ENCODE data around the gene ABTB2.

The ABTB2 gene

DNA sequence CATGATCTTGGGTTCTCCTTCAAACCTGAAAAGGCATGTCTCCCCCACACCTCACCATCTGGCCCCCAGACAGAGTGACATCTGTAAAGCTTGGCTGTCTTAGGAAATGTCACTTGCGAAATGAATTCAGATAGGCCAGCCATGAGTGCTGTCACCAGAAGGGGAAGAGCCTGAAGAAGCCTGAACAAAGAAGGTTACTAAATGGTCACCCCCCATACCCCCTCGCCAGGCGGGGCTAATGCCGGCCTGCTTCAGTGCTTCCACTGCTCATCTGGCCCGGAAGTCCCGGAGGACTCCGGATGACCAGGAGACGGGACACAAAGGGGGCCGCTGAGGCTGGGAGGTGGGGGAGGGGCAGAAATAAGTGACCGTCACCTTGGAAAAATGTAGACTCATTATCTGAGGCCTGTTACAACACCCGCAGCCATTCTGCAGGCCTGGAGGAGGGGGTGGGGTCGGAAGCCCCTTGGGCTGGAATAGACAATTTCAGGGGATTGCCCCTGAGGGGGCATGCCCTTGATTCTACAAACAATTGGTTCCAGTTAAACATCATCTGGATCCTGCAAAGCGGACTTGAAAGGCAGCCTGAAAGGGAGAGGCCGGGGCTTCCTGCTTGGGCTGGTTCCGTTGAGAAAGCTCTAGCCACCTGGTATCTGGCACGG is 209.2 kb downstream of the ABTB2 start:
- DNase-seq (ENCODE audit: low spot score), result no peak

DNA sequence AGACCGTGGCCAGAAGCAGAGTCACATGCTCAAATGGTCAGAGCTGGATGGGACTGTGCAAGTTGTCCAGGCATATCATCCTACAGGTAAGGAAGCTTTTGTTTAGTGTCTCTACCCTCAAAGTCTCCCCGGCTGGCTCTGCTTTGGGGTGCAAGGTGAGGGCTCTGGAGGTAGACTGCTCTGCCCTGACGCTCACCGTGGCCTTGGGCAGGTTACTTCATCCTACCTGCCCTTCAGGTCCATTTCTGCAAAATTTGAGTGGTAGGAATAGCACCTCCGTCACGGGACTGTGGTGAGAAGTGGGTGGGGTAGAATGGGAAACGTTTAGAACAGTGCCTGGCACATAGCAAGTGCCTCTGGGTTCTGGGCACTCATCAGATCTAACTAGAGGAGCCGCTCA is 210.2 kb downstream of the ABTB2 start:
- DNase-seq (ENCODE audit: low spot score), result no peak

DNA sequence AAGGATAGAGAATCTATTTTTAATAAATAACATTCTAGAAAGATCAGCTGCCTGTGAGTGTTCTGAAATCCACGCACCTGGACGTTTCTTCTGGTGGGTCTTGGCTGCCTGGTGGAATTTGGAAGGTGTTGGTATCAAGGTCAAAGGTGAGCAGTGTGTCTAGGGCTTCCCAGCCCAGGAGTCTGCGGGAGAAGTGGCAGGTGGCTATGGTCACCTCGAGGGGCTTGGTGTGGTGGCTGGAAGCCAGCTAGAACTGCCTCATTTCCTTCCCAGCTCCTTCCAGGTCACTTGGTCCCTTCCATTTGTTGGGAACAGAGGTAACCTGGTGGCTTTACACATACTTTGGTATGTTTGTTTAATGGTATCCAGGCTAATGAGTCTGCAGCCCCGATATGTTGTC is 210.9 kb downstream of the ABTB2 start:
- no peak for DNase-seq (ENCODE audit: low spot score)

DNA sequence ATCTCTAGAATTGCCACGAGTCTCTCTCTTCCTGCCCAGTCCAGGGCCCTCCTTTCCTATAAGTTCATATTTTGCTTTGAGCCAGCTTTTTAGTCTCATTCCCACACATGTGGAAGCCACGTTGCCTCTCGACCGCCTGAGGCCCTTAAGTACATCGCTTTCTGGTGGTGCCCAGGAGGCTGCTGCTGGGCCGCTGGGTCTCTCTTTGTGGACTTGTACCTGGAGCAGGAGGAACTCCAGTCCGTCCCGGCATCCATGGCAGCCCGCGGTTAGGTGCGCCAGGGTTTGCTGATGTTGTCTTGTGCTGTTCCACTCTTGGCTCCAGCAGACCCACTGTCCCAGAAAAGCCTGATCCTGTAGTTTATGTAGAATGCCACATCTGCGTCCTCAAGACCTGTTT is 211.4 kb downstream of the ABTB2 start:
- no peak for DNase-seq (ENCODE audit: low spot score)

DNA sequence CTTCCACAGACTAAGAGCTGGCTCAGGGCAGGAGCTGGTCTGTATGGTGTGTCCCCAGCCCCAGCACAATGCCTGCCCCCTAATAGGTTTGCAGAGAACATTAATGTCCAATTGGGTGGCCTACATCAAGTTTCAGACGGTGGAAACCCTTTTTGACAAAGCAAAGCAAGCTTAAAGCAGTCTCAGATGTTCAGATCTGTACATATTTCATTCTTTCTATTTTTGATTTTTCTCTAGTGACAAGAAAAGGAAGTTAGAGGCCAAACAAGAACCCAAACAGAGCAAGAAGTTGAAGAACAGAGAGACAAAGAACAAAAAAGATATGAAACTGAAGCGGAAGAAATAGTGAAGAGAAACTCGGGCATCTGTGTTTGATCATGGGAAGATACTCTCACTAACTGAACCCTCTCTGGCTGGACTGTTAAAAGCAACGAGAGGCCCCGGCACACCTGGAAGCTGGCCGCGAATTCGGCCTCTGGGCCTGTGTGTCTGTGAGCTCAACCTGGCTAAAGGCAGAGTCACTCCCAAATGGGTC is 211.9 kb downstream of the ABTB2 start:
- DNase-seq (ENCODE audit: low spot score), result no peak

DNA sequence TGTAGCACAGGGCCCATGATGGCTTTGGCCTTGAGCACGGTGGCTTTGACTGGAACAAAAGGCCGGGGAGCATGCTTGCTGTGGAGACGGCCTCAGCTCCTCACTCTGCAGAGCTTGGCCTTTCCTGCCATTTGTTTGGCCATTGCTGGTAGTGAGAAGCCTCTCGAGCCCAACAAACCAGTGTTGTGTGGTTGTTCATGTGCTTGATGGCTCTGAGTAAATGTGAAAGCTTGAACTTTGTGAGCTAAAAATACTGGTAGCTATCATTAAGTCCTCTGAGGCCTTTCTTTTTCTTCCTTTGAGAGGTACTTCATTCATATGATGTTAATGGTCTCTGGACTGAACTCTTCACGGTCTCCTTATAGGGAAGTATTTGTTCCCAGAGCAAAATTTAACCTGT is 212.7 kb downstream of the ABTB2 start:
- DNase-seq (ENCODE audit: low spot score), result no peak

DNA sequence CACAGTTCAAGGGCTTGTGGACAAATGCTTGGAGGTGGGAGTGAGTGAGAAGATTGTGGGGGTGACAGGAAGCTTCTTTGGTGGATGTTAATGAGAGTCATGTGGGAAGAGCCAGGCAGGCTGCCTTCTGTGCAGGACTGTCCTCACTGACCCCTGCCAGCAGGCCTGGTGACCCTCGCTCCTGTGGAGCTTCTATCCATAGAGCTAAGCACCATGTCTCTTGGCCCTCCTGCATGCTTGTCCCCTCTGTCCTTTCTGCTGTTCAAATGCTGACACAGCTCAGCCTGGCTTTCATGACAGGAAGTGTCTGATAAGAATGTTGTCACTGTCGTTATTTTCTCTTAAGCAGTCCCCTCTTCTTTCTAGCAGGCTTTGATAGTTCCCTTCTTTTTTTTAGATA is 214.8 kb downstream of the ABTB2 start:
- no peak for DNase-seq (ENCODE audit: low spot score)

DNA sequence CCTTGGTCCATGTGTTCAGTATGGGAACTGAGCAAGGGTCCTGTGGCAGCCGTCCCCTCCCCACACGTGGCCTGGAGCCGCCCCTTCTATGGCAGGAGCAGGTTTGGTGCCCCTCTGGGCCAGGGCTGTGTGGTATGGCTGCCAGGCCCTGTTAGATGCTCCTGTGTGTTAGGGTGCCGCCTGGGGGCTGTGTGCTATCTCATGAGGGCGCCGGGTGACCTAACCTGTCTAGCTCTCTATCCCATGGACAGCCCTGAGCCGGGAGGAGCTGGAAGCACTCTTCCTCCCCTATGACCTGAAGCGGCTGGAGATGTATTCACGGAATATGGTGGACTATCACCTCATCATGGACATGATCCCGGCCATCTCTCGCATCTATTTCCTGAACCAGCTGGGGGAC is 217.7 kb downstream of the ABTB2 start:
- DNase-seq (ENCODE audit: low spot score), result no peak

DNA sequence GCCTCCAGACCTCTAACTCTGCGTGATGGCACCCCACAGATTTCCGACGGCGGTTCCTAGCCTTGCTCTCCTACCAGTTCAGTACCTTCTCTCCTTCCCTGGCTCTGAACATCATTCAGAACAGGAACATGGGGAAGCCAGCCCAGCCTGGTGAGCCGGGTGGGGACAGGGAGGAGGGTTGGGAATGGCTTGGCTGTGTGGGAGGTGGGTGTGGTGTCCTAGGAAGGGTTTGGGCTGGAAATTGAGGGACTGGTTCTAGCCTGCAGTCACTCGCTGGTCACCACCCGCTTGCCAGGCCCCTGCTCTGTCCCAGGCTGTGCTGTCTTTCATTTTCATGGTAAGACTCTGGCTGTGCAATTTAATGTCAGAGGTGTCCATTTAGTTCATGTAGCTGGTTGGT is 218.5 kb downstream of the ABTB2 start:
- no peak for DNase-seq (ENCODE audit: low spot score)

DNA sequence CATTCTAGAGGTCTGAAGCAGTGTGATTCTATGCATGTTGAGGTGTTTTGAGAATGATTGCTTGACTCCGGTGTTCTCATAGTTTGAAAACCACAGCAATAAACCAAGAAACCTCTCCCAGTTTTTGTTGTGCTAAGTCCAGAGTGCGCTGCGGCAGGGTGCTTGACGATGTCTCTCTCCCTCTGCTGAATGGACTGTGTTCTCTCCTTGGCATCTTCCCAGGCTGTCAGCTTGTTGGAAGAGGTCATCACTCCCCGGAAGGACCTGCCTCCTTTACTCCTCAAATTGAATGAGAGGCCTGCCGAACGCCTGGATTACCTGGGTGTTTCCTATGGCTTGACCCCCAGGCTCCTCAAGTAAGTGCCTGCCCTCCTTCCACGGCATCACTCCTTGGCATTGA is 221.4 kb downstream of the ABTB2 start:
- no peak for DNase-seq (ENCODE audit: low spot score)

DNA sequence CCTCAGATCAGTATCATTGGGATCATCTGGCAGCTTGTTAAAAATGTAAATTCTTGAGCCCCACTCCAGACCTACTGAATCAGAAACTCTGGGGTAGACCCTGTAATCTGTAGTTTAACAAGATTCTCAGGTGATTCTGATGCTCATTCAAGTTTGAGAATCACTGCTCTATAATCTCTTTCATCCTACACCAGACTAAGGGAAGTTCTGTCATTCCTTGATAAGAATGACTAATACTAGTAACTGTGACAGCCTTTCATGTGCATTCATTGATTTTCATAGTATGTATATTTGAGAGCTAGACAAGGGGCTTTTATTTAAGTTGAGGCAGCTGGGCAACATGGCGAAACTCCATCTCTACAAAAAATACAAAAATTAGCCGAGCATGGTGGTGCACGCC is 222.4 kb downstream of the ABTB2 start:
- DNase-seq (ENCODE audit: low spot score), result no peak

DNA sequence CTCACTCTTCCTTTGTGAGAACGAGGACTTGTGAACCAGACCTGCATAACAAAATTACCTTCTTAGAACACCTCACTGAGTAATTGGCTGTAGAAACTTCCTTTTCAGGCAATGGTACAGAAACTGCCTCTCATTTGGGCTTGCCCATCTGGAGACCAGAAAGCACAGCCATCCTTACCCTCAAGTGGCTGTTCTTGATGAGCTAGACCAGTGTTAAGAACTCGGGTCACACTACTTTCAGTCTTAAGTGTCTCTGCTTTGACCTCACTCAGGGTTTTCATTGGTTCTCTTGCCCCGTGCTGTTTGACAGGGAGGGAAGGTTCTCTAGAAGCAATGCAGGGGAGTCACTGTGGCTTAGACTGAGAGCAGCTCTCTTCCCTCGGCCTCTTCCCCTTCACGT is 223.0 kb downstream of the ABTB2 start:
- DNase-seq (ENCODE audit: low spot score), result no peak

DNA sequence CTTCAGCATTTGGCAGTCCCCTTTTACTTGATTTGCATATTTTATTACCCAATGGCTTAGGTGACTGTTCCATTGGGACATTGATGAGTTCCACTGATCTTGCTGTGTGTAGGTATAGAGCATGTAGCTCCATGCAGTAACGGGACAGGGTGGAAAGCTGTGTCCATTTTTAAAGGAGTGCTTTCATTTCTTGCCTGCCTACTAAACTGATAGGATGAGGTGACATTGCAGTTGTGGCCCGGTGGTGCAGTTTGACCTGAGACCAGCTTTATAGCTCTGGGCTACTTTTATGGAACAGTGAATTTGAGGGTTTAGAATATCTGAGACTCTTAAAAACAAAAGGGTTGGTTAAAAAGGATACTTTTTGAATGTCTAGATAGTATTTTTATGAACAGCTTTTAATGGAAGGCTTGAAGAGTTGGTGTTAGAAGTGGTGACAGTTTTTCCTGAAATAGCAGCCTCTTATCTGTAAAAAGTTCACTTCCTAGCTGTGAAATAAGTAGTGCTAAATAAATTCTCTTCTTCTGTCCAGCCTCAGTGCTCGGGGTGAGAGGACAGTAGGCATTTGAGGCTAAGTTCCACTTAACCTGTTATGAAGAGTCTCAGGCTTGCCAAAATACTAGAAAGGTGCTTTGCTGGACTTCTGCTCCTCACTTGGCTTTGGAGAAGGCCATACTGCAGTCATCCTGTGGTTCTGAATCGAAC is 225.4 kb downstream of the ABTB2 start:
- no peak for DNase-seq (ENCODE audit: low spot score)

DNA sequence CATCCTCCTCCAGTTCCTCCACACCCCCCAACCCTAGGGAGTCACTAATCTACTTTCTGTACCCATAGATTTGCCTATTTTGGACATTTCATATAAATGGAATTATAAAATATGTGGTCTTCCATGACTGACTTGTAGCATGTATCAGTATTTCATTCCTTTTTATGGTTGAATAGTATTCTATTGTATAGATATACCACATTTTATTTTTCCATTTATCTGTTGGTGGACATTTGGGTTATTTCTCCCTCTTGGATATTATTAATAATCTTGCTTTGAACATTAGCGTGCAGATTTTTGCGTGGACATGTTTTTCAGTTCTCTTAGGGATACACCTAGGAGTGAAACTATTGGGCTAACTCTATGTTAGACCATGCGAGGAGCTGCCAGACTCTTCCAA is 229.0 kb downstream of the ABTB2 start:
- DNase-seq (ENCODE audit: low spot score), result no peak

DNA sequence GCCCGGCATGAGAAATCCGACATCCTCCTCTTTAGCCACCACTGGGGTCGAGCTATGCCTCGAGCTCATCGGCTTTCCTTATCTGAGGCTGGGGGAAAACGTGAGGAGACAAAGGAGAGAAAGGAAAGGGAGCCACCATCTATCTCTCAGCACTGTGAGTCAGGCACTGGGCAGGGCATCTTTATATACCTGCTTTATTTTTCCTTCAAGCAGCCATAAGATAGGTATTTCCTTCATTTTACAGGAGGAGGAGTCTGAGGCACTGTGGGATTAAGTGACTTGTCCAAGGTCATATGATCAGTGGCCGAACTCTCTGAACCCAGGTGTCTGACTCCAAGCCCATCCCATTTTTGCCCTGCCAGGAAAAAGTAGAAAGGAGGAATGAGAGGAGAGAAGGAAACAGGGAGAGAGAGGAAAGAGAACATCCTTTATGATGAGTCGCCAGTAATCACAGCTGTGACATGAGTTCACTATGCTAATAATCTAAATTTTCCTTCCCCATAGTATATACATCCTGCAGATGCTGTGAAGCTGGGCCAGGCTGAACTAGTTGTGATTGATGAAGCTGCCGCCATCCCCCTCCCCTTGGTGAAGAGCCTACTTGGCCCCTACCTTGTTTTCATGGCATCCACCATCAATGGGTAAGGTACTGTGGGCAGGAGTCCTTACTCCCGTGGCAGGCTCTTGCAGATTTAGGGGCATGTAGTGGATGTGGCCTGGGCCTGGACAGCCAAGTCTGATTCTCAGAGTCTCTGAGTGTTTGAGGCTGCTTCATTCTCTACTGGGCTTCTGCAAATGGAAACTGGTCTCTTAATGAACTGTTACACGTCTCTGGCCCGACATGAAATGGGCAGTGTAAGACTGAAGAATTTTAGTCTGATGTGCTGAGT is 230.6 kb downstream of the ABTB2 start:
- no peak for DNase-seq (ENCODE audit: low spot score)

DNA sequence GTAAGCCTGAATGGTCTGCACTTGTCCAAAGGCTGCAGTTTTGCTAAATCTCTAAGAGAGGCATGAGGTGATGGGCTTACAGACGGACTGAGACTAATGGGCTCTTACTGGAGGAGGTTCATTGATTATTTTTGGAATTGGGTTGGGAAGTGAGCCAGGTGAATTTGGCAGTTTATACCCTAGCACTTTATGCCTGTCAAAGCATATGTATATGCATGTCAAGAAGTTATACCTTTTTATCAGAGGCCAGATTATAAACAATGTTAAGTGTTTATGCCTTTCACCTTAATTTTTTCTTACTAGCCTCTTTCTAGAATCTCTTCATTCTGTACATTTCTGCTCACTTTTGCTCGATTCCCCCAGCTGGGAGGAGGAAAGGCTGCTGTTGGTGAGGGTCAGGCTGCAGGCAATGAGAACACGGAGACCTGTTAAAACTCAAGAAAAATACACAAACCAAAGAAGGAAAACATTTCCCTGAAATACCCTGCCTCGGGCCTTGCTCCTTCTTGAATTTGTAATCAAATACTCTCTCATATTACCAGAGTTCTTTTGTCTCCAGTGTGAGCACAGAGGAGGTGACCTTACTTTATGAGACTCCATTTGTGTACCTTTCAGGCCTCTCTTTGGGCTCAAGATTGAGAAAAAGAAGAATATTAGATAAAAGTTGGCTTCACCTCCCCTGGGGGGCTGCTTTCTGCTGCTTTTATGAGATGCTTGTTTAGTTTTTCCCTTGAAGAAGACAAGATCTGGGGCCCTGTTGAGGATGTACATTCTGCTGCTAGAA is 232.7 kb downstream of the ABTB2 start:
- DNase-seq (ENCODE audit: low spot score), result no peak

DNA sequence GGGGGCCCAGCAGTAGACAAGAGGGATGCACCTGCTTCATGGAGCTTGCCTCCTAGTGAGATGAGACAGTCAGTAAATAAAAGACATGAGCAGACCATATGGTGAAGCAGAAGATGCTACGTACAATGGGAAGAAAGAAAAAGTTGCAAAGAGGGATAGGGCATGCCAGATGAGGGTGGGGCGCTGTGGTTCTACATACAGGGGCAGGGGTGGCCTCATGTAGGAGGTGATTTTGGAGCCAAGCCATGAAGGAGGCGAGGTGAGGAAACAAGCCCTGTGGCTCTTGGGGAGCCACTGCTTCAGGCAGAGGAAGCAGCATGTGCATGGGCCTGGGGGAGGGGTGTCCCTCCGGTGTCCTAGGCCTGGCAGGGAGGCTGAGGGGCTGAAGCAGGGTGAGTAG is 237.2 kb downstream of the ABTB2 start:
- DNase-seq (ENCODE audit: low spot score), result no peak

DNA sequence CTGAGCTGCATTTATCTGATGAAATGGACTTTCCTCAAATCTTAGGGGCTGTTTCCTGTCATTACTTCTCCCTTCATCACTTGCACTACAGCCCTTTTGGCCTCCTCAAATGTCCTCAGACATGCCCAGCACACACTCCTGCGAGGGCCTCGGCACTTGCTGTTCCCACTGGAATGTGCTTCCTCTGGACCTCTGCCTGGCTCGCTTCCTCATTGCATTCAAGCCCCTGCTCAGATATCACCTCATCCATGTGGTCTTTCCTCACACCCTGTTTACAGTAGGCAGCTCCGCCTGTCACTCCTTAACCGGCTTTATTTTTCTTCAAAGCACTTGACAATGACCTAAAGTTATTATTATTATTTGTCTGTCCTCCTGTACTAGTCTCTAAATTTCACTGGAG is 243.3 kb downstream of the ABTB2 start:
- DNase-seq (ENCODE audit: low spot score), result no peak

DNA sequence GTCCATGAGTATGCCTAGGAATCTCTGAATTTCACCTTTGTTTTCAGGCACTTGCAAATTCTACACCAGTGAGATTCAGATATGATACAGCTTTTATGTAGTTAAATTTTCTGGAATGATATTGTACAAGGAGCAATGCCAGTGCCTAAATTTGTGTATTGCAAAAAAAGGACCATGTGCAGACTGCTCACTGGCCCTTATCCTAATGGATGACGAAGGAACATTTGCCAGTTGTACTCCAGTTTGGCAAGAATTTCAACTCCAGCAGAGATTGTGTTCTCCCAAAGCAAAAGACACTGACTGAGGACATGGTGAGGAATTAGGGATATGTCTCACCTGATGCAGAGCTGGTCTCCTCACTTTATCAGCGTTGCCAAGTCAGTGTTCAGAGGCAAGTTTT is 243.8 kb downstream of the ABTB2 start:
- no peak for DNase-seq (ENCODE audit: low spot score)

DNA sequence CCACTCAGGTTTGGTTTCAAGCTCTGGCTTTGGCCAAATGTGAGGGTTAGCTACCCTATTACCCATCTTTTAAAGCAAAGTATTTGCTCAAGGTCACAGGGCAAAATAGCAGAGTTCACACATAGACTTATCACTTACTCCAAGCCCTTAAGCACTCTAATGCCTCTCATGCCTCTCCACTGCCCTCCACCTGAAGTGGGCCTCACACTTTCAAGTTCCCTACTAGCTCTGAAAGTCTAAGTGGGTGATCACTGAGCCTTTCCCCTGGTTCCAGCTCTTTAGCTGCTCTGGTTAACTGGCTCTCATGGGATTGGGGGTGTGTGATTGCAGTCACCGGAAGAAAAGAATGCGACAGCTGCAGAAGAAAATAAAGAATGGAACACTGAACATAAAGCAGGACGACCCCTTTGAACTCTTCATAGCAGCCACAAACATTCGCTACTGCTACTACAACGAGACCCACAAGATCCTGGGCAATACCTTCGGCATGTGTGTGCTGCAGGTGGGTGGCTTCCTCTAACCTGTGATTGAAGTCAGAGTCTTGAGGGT is 246.0 kb downstream of the ABTB2 start:
- DNase-seq (ENCODE audit: low spot score), result no peak

DNA sequence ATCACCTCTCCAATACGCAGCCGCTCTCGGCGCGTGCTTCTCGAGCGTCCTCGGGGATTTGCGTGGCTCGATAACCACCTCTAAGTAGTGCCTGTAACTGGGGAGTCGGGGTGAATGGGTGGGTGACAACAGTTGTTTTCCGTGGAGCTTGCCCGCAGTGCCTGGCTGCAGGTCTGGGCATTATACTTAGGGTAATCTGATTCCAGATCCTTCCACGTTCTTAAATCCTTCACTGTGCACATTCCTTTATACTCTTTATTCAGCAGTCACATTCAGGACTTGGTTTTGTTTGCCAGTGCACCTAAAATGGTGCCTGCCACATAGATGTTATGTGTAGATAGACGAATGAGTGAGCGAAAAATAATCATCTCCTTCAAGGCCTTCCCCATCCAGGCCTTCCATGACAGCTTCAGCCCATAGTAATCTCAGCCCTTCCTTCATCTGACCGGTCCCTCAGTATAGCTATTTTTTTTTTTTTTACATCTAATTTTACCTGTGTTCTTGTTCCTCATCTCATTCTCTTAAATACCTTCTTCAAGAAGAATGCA is 251.8 kb downstream of the ABTB2 start:
- DNase-seq (ENCODE audit: low spot score), result peak; percentile 17

Data from hepatic stellate cell (primary cell).